B cell (primary cell): ENCODE results near the gene GCFC2. TPM values are rescaled to one million over a fixed set of nuclear protein-coding genes. Genes with fewer than 3 reads are reported as not detected.

Experiments
- ATAC-seq: fragments of 200-7000 bp; cut with Tn5 transposase; one replicate; pipeline ENCODE4 v1.10.0; 2021; ENCODE audit warnings: low read depth, mild to moderate bottlenecking, moderate number of reproducible peaks, moderate library complexity
- CTCF ChIA-PET: fragments of 350-600 bp; sonication (Branson Sonifier 250); formaldehyde crosslinking; loops from one replicate; lab custom pipeline; 2021; ENCODE audit warnings: antibody characterized with exemption, inconsistent platforms; lab: Charles Lee
- POLR2A ChIA-PET: fragments of 350-600 bp; sonication (Branson Sonifier 250); formaldehyde crosslinking; loops from one replicate; lab custom pipeline; 2021; ENCODE audit warnings: antibody characterized with exemption; lab: Charles Lee
- DNase-seq: peaks from one replicate; pipeline ENCODE4 v3.0.0; 2013
- H2AFZ ChIP-seq: 2 replicates; pipeline ENCODE4 v1.6.1; 2012; ENCODE audit warnings: mild to moderate bottlenecking, low read depth, low read length; ENCODE audit not compliant: insufficient read depth, poor library complexity, severe bottlenecking
- H3K27ac ChIP-seq, 2 donors: 1 replicate in 1 of 2; 2 replicates in 1 of 2; pipeline ENCODE4 v1.5.1; 2012 to 2013; ENCODE audit warnings: low read length in 2 of 2, mild to moderate bottlenecking in 2 of 2, moderate library complexity in 1 of 2
- H3K27me3 ChIP-seq, 4 experiments: fragments of 200-600 bp in 1 of 4; sonication (generic) in 1 of 4; replicated peaks in 1 of 4; 1 replicate in 2 of 4; 2 replicates in 2 of 4; pipeline versions ENCODE4 v1.6.1 to v1.7.0; 2013 to 2016; ENCODE audit warnings: low read length in 3 of 4, mild to moderate bottlenecking in 2 of 4, mixed read lengths in 1 of 4, moderate library complexity in 1 of 4; ENCODE audit not compliant: insufficient read depth in 4 of 4, control insufficient read depth in 3 of 4; ENCODE audit errors: control extremely low read depth in 1 of 4
- H3K36me3 ChIP-seq, 2 experiments: replicated peaks in 1 of 2; 1 replicate in 1 of 2; 2 replicates in 1 of 2; pipeline versions ENCODE4 v1.6.1 to v1.7.1; 2013; ENCODE audit warnings: low read length in 1 of 2; ENCODE audit not compliant: insufficient read depth in 2 of 2, control insufficient read depth in 1 of 2; ENCODE audit errors: control extremely low read depth in 1 of 2, extremely low read depth in 1 of 2
- H3K4me1 ChIP-seq, 2 donors: fragments of 200-600 bp in 1 of 2; sonication (generic) in 1 of 2; 1 replicate in 1 of 2; 2 replicates in 1 of 2; pipeline versions ENCODE4 v1.5.1 to v1.6.1; 2013 to 2017; ENCODE audit warnings: low read length in 2 of 2; ENCODE audit not compliant: control insufficient read depth in 2 of 2, insufficient read depth in 2 of 2
- H3K4me2 ChIP-seq: replicated peaks from 2 replicates; pipeline ENCODE3; 2012; ENCODE audit warnings: mild to moderate bottlenecking, low read depth, low read length; ENCODE audit not compliant: poor library complexity, severe bottlenecking
- H3K4me3 ChIP-seq, 5 experiments: fragments of 200-600 bp in 1 of 5; sonication (generic) in 1 of 5; 1 replicate in 3 of 5; 2 replicates in 2 of 5; pipeline versions ENCODE4 v1.5.1 to v1.7.0; 2011 to 2016; ENCODE audit warnings: low read length in 4 of 5, mild to moderate bottlenecking in 4 of 5, low read depth in 2 of 5, control low read depth in 1 of 5, moderate library complexity in 1 of 5; ENCODE audit not compliant: insufficient read depth in 1 of 5; ENCODE audit errors: control extremely low read depth in 1 of 5, extremely low read depth in 1 of 5
- H3K79me2 ChIP-seq: fragments of 200-600 bp; sonication (generic); one replicate; pipeline ENCODE4 v1.6.0; 2016; ENCODE audit warnings: low read length; ENCODE audit not compliant: control insufficient read depth, insufficient read depth
- H3K9ac ChIP-seq: fragments of 200-600 bp; sonication (generic); 2 replicates; pipeline ENCODE4 v1.6.1; 2017; ENCODE audit warnings: mild to moderate bottlenecking, low read length, moderate library complexity
- H3K9me3 ChIP-seq, 3 donors: one replicate each; pipeline versions ENCODE4 v1.6.1 to v1.7.1; 2013; ENCODE audit warnings: low read length in 2 of 3; ENCODE audit not compliant: control insufficient read depth in 2 of 3, insufficient read depth in 1 of 3; ENCODE audit errors: control extremely low read depth in 1 of 3
- H4K20me1 ChIP-seq: 2 replicates; pipeline ENCODE4 v1.6.0; 2012; ENCODE audit warnings: mild to moderate bottlenecking, low read length; ENCODE audit not compliant: insufficient read depth, control insufficient read depth, poor library complexity, severe bottlenecking
- H3K27ac Mint-ChIP-seq: one replicate; pipeline ENCODE4 v1.8.0; 2021; ENCODE audit warnings: mixed read lengths
- H3K27me3 Mint-ChIP-seq: one replicate; pipeline ENCODE4 v1.8.0; 2021; ENCODE audit warnings: mixed read lengths
- H3K4me1 Mint-ChIP-seq: one replicate; pipeline ENCODE4 v1.8.0; 2021; ENCODE audit warnings: mixed read lengths
- H3K4me3 Mint-ChIP-seq: one replicate; pipeline ENCODE4 v1.8.0; 2021; ENCODE audit warnings: mixed read lengths
- H3K9me3 Mint-ChIP-seq: one replicate; pipeline ENCODE4 v1.8.0; 2022; ENCODE audit warnings: mixed read lengths; ENCODE audit not compliant: insufficient read depth
- EZH2 ChIP-seq: IDR thresholded peaks from 2 replicates; pipeline ENCODE4 v1.6.1; 2012; ENCODE audit warnings: borderline replicate concordance, low read depth, mild to moderate bottlenecking, moderate library complexity, low read length; ENCODE audit not compliant: insufficient read depth, poor library complexity, severe bottlenecking
- WGBS: methylation state at CpG from one replicate; pipeline ENCODE4 v1.1.5; 2013; ENCODE audit warnings: missing lambda C conversion rate; ENCODE audit not compliant: insufficient coverage; 5-methylcytosine and 5-hydroxymethylcytosine counted together
- intact Hi-C: fragments of 100-400 bp; cut with micrococcal nuclease; formaldehyde crosslinking; loops from one replicate; pipeline ENCODE4 v1.10.0; 2022
- polyA plus RNA-seq: library from polyadenylated mRNA; depleted of rRNA; stranded (reverse); fragments of >200 nt; gene quantifications from 2 replicates; pipeline ENCODE4 v1.2.3, GENCODE V29; 2012
- total RNA-seq, 2 donors: library from RNA; stranded (reverse); fragments of 120-200 nt in 1 of 2; gene quantifications; 1 replicate in 1 of 2; 2 replicates in 1 of 2; pipeline versions ENCODE4 v1.2.3 to v1.2.4, GENCODE V29; 2013 to 2022
- TF ChIP-seq, protein P1 (sequence below): fragments of 200-600 bp; IDR thresholded peaks from one replicate; pipeline ENCODE4 v1.8.0; 2022; ENCODE audit warnings: antibody characterized with exemption, mild to moderate bottlenecking

Gene GCFC2
- total and polyA plus RNA-seq, 2 donors (not counting 1 experiment from before 2014, with no cell fraction given) = 11.9 to 20.4 TPM

DNA sequence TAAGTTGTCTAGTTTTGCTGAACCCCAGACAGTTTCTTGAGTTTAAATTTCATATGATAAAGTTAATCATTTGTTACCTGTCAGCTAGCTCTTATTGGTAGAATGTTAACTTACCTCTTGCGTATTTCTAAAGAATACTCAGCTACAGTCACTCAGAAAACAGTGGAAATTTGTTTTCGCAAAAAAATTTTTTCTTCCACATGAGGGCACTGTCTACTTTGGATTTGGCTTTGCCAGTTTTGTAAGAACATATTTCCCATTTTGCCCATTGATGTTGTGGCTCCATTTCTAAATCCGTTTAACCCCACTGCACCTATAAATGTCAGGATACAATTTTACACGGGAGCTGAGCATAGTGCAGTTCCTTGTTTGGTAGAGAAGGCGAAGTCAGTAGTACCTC, 19.1 kb upstream of the GCFC2 start:
- no peak overlapping the region for H3K4me3 Mint-ChIP-seq
- H3K9me3 ChIP-seq = peaks cover 0 to 6% (median 0%) of the 10 kb centered on the region in 3 donors
- ATAC-seq (no peak), DNase-seq (no peak)
- no peak overlapping the region for H2AFZ ChIP-seq
- H3K9me3 Mint-ChIP-seq = no peaks in the 10 kb centered on the region
- H3K27me3 ChIP-seq = peaks cover 0 to 10% (median 0%) of the 10 kb centered on the region in 4 experiments
- H3K4me1 Mint-ChIP-seq = no peaks in the 10 kb centered on the region
- no peak overlapping the region for H3K27ac Mint-ChIP-seq
- ChIA-PET CTCF (no interaction called here), POLR2A (no interaction called here)
- H3K27me3 Mint-ChIP-seq = peaks cover 23% of the 10 kb centered on the region
- no peaks in the 10 kb centered on the region for H4K20me1 ChIP-seq
- no peaks in the 10 kb centered on the region for H3K79me2 ChIP-seq
- no peak overlapping the region for H3K4me3 ChIP-seq
- no peak overlapping the region for H3K27ac ChIP-seq
- no peak overlapping the region for H3K9ac ChIP-seq
- intact Hi-C loops = no loop called here
- no peak for TF ChIP-seq EZH2
- TF ChIP-seq, protein P1, sequence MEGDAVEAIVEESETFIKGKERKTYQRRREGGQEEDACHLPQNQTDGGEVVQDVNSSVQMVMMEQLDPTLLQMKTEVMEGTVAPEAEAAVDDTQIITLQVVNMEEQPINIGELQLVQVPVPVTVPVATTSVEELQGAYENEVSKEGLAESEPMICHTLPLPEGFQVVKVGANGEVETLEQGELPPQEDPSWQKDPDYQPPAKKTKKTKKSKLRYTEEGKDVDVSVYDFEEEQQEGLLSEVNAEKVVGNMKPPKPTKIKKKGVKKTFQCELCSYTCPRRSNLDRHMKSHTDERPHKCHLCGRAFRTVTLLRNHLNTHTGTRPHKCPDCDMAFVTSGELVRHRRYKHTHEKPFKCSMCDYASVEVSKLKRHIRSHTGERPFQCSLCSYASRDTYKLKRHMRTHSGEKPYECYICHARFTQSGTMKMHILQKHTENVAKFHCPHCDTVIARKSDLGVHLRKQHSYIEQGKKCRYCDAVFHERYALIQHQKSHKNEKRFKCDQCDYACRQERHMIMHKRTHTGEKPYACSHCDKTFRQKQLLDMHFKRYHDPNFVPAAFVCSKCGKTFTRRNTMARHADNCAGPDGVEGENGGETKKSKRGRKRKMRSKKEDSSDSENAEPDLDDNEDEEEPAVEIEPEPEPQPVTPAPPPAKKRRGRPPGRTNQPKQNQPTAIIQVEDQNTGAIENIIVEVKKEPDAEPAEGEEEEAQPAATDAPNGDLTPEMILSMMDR = no peak
- no peaks in the 10 kb centered on the region for H3K36me3 ChIP-seq
- H3K4me2 ChIP-seq = no peak overlapping the region
- WGBS = 80% methylated on average over 1 of the region's 5 CpGs
- no peaks in the 10 kb centered on the region for H3K4me1 ChIP-seq

DNA sequence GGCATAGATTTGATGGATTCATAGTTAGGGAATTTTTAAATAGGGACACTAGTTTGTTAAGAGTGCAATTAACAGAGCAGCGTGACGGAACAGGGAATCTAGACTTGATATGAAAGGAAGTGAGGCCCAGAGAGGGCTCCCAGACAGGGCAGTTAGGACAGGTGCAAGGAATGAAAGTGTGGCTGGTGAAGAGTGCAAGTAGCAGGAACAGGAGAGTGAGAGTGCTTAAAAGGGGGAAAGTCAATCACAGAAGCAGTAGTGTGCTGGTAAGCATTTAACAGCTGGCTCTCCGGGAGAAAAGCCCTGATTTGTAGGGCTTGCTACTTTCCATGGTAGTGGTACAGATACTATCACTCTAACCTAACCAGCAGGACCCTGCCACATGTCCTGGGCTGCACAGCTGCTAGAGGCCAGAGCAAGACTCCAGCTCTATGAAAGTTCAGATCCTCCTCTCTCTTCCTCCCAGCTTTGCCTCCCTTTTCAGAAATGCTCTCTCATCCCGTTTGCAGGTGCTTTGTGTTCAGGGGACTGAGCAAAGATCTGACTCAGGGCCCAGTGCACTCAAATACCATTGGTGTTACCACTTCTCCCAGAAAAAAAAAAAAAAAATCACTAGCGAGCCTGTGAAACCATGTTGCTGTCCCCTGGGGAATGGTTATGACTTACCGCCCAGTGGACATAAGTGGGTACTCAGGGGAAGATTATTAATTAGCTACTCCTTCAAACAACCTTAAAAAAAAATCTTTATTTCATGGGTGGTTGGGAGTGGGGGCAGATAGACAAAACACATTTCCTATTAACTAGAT, 18.1 kb upstream of the GCFC2 start:
- H2AFZ ChIP-seq = no peak overlapping the region
- no peaks in the 10 kb centered on the region for H4K20me1 ChIP-seq
- 97% methylated on average over 3 of the region's 6 CpGs for WGBS
- peaks cover 22% of the 10 kb centered on the region for H3K27me3 Mint-ChIP-seq
- no peak overlapping the region for H3K4me2 ChIP-seq
- peaks cover 0 to 5% (median 0%) of the 10 kb centered on the region in 3 donors for H3K9me3 ChIP-seq
- ATAC-seq (no peak), DNase-seq (no peak)
- H3K4me3 ChIP-seq = no peak overlapping the region
- H3K9ac ChIP-seq = no peak overlapping the region
- H3K27me3 ChIP-seq = peaks cover 0 to 10% (median 0%) of the 10 kb centered on the region in 4 experiments
- H3K79me2 ChIP-seq = no peaks in the 10 kb centered on the region
- H3K4me3 Mint-ChIP-seq = no peak overlapping the region
- TF ChIP-seq EZH2 = no peak
- TF ChIP-seq, protein P1 = no peak
- H3K9me3 Mint-ChIP-seq = no peaks in the 10 kb centered on the region
- intact Hi-C loops = no loop called here
- ChIA-PET POLR2A (no interaction called here), CTCF (no interaction called here)
- H3K27ac Mint-ChIP-seq = no peak overlapping the region
- no peaks in the 10 kb centered on the region for H3K36me3 ChIP-seq
- no peak overlapping the region for H3K27ac ChIP-seq
- H3K4me1 ChIP-seq = no peaks in the 10 kb centered on the region
- H3K4me1 Mint-ChIP-seq = no peaks in the 10 kb centered on the region
